Effector CD8-positive, alpha-beta T cell (primary cell): ENCODE measurements around the gene AK6.
"Not testable (repeated sequence)": the region's sequence is repeated elsewhere in the genome, so short reads cannot be mapped to it uniquely, and the experiment has no call there.

Experiments
- DNase-seq: peaks from one replicate; lab custom pipeline; 2025; lab: John Stamatoyannopoulos, UW
- total RNA-seq, 4 experiments: gene quantifications; one replicate each; lab custom pipeline; 2026; lab: John Stamatoyannopoulos, UW

The AK6 gene
- 4.9 to 18.0 (median 9.9) reads per million in 4 experiments for total RNA-seq

GRCh38 chr5:69369340-69370121 is at the start of gene AK6, which contains the start of the genes RAD17 and TAF9:
Gene AK6, minus strand, starts transcription at chr5:69369520. Its CDS starts 30 bp downstream, at chr5:69369490.
Gene RAD17, plus strand, starts transcription at chr5:69369818. Its CDS starts 2,391 bp downstream, at chr5:69372209.
Gene TAF9, minus strand, starts transcription at chr5:69369520. Its CDS starts 3,783 bp downstream, at chr5:69365737.
- peak; percentile 86 for DNase-seq

- DNase-seq, result no peak
These were observed 49.2 kb upstream of the AK6 start for GRCh38 chr5:69418554-69418953.

- no peak for DNase-seq
These were observed 47.4 kb upstream of the AK6 start for GRCh38 chr5:69416699-69417098.

GRCh38 chr5:69416180-69416579 is 46.9 kb upstream of the AK6 start:
- no peak for DNase-seq

GRCh38 chr5:69415584-69415958 is 46.3 kb upstream of the AK6 start:
- no peak for DNase-seq

GRCh38 chr5:69414885-69415583 is 45.7 kb upstream of the AK6 start, which contains the start of gene MARVELD2:
Gene MARVELD2, plus strand, starts transcription at chr5:69415116. Its CDS starts 4,270 bp downstream, at chr5:69419386.
- DNase-seq, result peak; percentile 33

GRCh38 chr5:69404659-69405330 is 35.5 kb upstream of the AK6 start:
- no peak for DNase-seq

GRCh38 chr5:69378376-69378775 is 9.1 kb upstream of the AK6 start:
- no peak for DNase-seq

- no peak for DNase-seq
These were observed 5.7 kb upstream of the AK6 start for GRCh38 chr5:69374911-69375446.

- no peak for DNase-seq
These were observed 3.1 kb upstream of the AK6 start for GRCh38 chr5:69372394-69372793.

GRCh38 chr5:69370335-69370734 is 1.0 kb upstream of the AK6 start:
- DNase-seq, result not testable (repeated sequence)

GRCh38 chr5:69368458-69369339 is 621 bp downstream of the AK6 start:
- peak; percentile 34 for DNase-seq

GRCh38 chr5:69367697-69368279 is 1.5 kb downstream of the AK6 start:
- no peak for DNase-seq

- no peak for DNase-seq
These were observed 4.5 kb downstream of the AK6 start for GRCh38 chr5:69364850-69365249.

- no peak for DNase-seq
These were observed 4.9 kb downstream of the AK6 start for GRCh38 chr5:69364414-69364813.

- no peak for DNase-seq
These were observed 8.9 kb downstream of the AK6 start for GRCh38 chr5:69360442-69360841.

- DNase-seq, result no peak
These were observed 9.6 kb downstream of the AK6 start for GRCh38 chr5:69359699-69360098.

- DNase-seq, result no peak
These were observed 18.7 kb downstream of the AK6 start for GRCh38 chr5:69350664-69351063.

GRCh38 chr5:69343083-69343482 is 26.2 kb downstream of the AK6 start:
- DNase-seq, result no peak

- DNase-seq, result no peak
These were observed 27.7 kb downstream of the AK6 start for GRCh38 chr5:69341520-69342161.
